Mucosa of rectum (tissue), 2 donors: ENCODE measurements around the gene ZNF471.

Experiments
- H3K27ac ChIP-seq, 2 donors: one replicate each; pipeline ENCODE4 v1.7.0; 2013; ENCODE audit warnings: inconsistent platforms in 2 of 2, low read depth in 2 of 2, low read length in 2 of 2
- H3K27me3 ChIP-seq, 2 donors: one replicate each; pipeline ENCODE4 v1.7.0; 2013; ENCODE audit warnings: low read length in 2 of 2; ENCODE audit not compliant: control insufficient read depth in 2 of 2, insufficient read depth in 2 of 2
- H3K36me3 ChIP-seq, 2 donors: one replicate each; pipeline ENCODE4 v1.7.0; 2013; ENCODE audit warnings: low read length in 2 of 2; ENCODE audit not compliant: control insufficient read depth in 2 of 2, insufficient read depth in 2 of 2
- H3K4me1 ChIP-seq, 2 donors: one replicate each; pipeline ENCODE4 v1.7.0; 2013; ENCODE audit warnings: low read length in 2 of 2, mild to moderate bottlenecking in 1 of 2; ENCODE audit not compliant: control insufficient read depth in 2 of 2, insufficient read depth in 2 of 2
- H3K4me3 ChIP-seq, 2 donors: one replicate each; pipeline ENCODE4 v1.7.0; 2013; ENCODE audit warnings: low read length in 2 of 2
- H3K9ac ChIP-seq, 2 donors: one replicate each; pipeline ENCODE4 v1.7.0; 2013; ENCODE audit warnings: low read length in 2 of 2, low read depth in 1 of 2, mild to moderate bottlenecking in 1 of 2
- H3K9me3 ChIP-seq, 2 donors: one replicate each; pipeline ENCODE4 v1.7.0; 2013; ENCODE audit warnings: low read length in 2 of 2; ENCODE audit not compliant: control insufficient read depth in 2 of 2
- donor health status: healthy.
- donor health status: Normal muscosa, but diverticular disease.

The ZNF471 gene

DNA sequence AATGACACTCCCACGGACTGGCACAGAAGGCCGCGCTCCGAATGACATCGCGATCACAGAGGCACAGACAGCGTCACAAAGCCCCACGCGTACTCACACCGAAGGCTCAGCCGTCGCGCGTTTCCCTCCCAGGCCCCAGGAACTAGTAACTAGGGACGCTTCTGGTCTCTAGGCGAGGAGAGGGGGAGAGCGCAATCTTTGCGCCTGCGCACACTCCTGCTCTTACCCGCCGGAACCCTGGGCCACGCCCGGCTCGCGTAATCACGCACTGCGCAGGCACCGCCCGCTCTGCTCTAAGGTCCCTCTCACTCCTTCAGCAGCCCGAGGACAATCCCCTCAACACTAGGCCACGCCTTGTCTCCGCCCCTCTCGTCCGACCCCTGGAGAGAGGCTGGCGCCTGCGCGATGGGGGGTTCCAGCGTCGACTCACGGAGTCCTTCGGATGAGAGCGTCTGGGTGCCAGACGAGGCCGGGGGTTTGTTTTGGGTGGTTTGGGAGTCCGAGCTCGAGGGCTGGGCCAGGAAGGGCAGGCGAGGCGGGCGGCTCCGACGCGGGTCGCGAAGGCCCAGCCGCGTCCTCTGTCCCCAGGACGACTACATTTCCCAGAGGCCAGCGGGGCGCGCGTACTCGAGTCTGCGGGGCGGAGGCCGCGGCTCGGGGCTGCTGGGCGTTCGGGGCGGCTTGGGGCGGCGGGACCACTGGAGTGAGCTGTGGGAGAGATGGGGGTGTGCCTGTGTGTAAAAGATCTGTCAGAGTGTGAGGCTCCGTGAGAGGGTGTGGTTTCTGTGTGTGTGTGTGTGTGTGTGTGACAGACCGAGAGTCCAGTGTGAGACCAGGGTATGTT, at the start of gene ZNF471:
TSS of gene ZNF471 (plus strand) at position 410 of the 844 bp plus-strand sequence. CDS start 3,717 bp downstream, outside the sequence.
- Histone ChIP-seq H3K9ac (peak within 1 kb of the TSS; percentile 81 to 85), H3K9me3 (peaks cover 2 to 9% of the 10 kb centered on the region in 2 donors), H3K4me3 (peak within 1 kb of the TSS; percentile 85 to 96), H3K36me3 (no peaks in the 10 kb centered on the region), H3K27ac (peak within 1 kb of the TSS; percentile 93 to 95), H3K4me1 (peaks cover 4 to 12% of the 10 kb centered on the region in 2 donors), H3K27me3 (no peaks in the 10 kb centered on the region)

DNA sequence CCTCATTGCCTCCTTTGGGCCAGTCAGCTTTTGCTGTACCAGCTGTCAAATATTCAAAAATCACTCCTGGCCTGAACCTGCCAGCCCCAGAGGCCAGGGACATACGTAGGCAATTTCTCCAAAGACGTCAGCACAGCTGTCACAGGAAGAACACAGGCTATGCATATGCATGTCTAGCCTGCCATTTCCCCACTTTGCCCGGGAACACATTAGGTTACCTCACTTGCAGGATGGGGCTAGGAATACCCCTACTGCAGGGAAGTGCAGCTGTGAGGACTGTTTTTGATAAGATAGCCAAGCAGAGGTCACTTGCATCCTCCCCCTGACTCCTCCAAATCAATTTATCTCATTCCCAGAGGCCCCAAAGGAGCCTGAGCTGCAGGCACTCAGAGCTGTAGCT, 33.3 kb upstream of the ZNF471 start:
- Histone ChIP-seq H3K4me3 (no peak overlapping the region), H3K9me3 (peaks cover 3 to 12% of the 10 kb centered on the region in 2 donors), H3K27ac (no peak overlapping the region), H3K36me3 (no peaks in the 10 kb centered on the region), H3K9ac (no peak overlapping the region), H3K4me1 (no peaks in the 10 kb centered on the region), H3K27me3 (no peaks in the 10 kb centered on the region)

DNA sequence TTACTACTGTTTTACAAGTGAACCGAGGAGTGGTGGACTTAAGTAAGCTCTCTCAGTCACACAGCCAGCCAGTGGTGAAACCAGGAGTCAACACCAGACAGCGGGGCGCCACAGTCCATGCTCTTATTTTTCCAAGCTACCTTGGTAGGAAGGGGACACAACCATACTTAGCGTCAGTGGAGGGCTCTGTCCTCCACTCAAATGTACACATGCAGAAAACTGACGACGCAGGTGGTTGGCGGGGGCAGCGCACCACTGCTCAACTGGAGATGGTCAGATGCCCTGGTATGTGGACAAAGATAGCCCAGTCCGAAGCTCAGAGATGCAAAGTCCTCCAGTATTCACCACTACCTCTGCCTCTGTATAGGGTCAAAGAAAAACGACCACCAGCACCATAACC, 31.6 kb upstream of the ZNF471 start:
- H3K4me3 ChIP-seq, result no peak overlapping the region
- no peaks in the 10 kb centered on the region for H3K27me3 ChIP-seq
- no peaks in the 10 kb centered on the region for H3K4me1 ChIP-seq
- H3K9ac ChIP-seq, result no peak overlapping the region
- H3K9me3 ChIP-seq, result peaks cover 3 to 10% of the 10 kb centered on the region in 2 donors
- no peak overlapping the region for H3K27ac ChIP-seq
- no peaks in the 10 kb centered on the region for H3K36me3 ChIP-seq

DNA sequence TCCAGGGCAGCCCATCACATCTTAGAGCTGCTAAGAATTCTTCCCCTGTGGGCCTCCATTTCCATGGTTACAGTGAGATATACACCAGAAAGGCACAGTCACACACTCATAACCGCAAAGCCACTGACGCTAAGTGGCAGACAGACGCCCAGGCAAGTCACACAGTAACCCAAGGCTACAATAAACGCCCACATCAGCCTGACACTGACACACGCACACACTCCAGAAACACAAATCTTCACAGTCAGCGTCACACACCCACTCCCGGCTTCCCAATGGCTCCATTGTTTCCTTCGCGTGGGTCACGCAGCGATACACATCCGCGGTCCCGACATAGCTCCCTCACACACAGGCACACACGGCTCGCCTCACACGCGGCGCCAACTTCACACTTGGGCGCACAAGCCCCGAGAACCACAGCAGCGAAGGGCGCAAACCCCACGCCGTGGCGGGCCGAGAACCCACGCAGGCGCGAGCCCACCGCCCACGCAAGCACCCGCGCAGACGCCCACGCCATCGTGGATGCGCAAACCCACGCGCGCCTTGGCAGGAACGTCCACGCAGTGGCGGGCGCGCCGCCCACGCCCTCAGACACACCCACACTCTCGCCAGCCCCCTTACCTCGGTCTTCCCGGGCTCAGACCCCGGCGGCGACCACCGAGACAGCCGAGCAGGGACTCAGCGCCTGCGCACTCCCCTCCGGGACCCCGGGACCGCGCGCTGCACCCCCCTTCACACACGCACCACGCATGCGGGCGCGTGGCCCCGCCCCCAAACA, 30.8 kb upstream of the ZNF471 start, which contains the start of gene ZNF667:
TSS of gene ZNF667 (minus strand) at position 695 of the 778 bp plus-strand sequence. CDS start 14,975 bp downstream, outside the sequence.
- H3K9me3 ChIP-seq, result peaks cover 6 to 11% of the 10 kb centered on the region in 2 donors
- peak within 1 kb of the TSS; percentile 6 to 49 for H3K9ac ChIP-seq
- H3K4me3 ChIP-seq, result peak within 1 kb of the TSS; percentile 68 to 77
- H3K27me3 ChIP-seq, result no peaks in the 10 kb centered on the region
- H3K4me1 ChIP-seq, result no peaks in the 10 kb centered on the region
- H3K36me3 ChIP-seq, result no peaks in the 10 kb centered on the region
- H3K27ac ChIP-seq, result peak within 1 kb of the TSS; percentile 59 to 68

DNA sequence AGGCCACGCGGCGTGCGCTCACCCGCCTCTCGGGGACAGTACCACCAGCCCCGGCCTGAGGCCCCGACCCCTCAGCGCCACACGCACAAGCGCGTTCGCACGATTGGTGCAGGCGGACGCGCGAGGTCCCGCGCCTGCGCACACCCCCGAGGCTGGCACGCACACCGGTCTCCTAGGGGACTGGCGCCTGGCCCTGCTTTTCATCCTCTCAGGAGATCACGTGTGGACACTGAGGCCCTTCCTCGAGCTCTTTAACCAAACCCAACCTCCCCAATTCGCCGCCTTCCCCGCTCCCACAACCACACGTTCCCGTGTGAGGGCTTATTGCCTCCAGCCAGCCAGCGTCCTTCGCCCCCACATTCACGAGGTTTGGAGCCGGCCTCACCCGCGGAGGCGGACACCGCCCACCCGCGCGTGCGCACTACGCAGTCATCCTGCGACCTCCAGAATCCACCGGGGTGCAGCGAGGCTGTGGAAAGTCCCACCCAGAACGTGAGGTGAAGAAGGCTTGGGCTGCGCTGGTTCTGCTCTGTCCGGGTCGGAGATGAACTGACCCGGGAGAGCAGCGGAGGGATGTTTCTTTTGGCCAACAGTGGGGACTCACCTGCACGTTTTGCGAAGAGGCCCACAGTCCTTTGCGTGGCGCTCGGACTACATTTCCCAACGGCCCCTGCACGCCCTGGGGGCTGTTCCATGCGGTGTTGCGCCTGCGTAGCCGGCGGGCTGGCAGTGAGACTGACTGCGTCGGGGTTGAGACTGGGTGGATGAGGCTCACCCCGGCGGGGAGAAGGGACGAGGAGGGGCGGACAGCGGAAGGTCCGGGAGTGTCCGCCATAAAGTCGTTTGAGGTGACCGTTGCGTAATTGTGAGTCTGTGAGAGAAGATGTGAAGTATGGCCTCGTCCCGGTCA, 30.0 kb upstream of the ZNF471 start:
- H3K36me3 ChIP-seq, result no peaks in the 10 kb centered on the region
- no peaks in the 10 kb centered on the region for H3K27me3 ChIP-seq
- peak overlapping the region in 1 of 2 donors; percentile 49 for H3K9ac ChIP-seq
- peak overlapping the region; percentile 68 to 77 for H3K4me3 ChIP-seq
- H3K4me1 ChIP-seq, result no peaks in the 10 kb centered on the region
- peak overlapping the region; percentile 59 to 68 for H3K27ac ChIP-seq
- peaks cover 3 to 11% of the 10 kb centered on the region in 2 donors for H3K9me3 ChIP-seq

DNA sequence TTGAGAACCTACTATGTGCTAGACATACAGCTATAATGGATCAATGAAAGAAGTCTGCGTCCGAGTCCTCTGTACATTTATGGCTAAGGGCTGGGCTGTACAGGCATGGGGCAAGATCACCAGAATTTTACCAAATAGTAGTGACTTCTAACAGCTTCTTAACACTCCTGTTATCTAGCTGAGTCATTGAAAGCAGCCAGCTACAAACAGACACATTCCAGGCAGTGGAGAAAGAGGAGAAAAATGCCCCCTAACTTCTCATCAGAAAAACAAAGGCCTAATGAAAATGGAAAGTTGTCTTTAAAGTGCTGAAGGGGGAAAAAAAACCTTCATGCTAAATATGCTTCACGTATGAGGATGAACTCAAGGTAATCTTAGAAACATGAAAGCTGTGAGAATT, 16.3 kb upstream of the ZNF471 start:
- Histone ChIP-seq H3K9me3 (peaks cover 8 to 12% of the 10 kb centered on the region in 2 donors), H3K27me3 (no peaks in the 10 kb centered on the region), H3K4me3 (no peak overlapping the region), H3K4me1 (no peaks in the 10 kb centered on the region), H3K27ac (no peak overlapping the region), H3K9ac (no peak overlapping the region), H3K36me3 (no peaks in the 10 kb centered on the region)

DNA sequence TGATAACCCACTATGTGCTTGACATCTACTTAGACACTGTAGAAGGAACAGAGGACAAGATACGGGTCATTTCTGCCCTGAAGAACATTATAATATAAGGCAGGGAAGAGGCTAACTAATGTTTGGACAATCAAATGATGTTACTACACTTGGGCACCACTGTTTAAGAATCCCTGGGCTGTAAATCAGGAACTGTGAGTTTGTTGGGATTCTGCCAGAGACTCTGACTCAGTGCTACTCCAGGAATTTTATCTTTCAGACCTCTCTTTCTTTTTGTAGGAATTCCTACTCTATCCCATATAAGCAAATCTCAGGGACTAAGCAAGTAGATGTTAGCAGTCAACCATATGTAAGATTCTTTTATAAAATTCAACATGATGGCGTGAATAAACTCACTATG, 3.1 kb upstream of the ZNF471 start:
- Histone ChIP-seq H3K9me3 (peaks cover 8 to 9% of the 10 kb centered on the region in 2 donors), H3K27me3 (no peaks in the 10 kb centered on the region)

DNA sequence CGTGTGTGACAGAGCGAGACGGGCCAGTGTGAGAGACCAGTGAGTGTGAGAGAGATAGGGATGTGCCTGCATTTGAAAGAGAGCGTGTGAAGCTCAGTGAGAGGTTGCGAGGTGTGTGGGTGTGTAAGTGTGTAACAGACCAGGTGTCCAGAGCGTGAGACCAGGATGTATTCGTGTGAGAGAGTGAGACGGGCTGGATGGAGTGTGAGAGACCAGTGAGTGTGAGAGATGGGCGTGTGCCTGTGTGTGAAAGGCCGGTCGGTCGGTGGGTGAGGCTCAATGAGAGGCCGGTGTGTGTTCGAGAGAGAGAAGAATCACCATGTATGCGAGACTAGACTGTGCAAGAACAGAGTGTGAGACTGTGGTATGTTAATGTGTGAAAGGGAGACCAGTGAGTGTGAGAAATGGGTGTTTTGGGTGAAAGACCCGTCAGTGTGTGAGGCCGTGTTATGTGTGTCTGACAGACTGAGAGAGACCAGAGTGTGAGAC, 679 bp downstream of the ZNF471 start:
- Histone ChIP-seq H3K27me3 (no peaks in the 10 kb centered on the region), H3K36me3 (no peaks in the 10 kb centered on the region), H3K9ac (peak overlapping the region; percentile 77 to 81), H3K27ac (peak overlapping the region; percentile 93 to 95), H3K4me3 (peak overlapping the region; percentile 85 to 96), H3K9me3 (peaks cover 0 to 13% of the 10 kb centered on the region in 2 donors), H3K4me1 (peaks cover 4 to 12% of the 10 kb centered on the region in 2 donors)

More for the DNA sequence above, 3.1 kb upstream of the ZNF471 start:
- no peak overlapping the region for H3K27ac ChIP-seq
- H3K4me1 ChIP-seq, result peaks cover 4 to 12% of the 10 kb centered on the region in 2 donors
- no peak overlapping the region for H3K9ac ChIP-seq
- no peak overlapping the region for H3K4me3 ChIP-seq
- no peaks in the 10 kb centered on the region for H3K36me3 ChIP-seq

DNA sequence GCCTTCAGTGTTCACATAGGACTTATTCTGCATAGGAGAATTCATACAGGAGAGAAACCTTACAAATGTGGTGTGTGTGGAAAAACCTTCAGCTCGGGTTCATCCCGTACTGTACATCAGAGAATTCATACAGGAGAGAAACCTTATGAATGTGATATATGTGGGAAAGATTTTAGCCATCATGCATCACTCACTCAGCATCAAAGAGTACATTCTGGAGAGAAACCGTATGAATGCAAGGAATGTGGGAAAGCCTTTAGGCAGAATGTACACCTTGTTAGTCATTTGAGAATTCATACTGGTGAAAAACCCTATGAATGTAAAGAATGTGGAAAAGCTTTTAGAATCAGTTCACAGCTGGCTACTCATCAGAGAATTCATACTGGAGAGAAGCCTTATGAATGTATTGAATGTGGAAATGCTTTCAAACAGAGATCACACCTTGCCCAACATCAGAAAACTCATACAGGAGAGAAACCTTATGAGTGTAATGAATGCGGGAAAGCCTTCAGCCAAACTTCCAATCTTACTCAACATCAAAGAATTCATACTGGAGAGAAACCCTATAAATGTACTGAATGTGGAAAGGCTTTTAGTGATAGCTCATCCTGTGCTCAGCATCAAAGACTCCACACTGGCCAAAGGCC, 17.7 kb downstream of the ZNF471 start:
- Histone ChIP-seq H3K4me3 (no peak overlapping the region), H3K36me3 (no peaks in the 10 kb centered on the region), H3K9ac (no peak overlapping the region), H3K4me1 (no peaks in the 10 kb centered on the region), H3K27ac (no peak overlapping the region), H3K9me3 (peaks cover 54 to 60% of the 10 kb centered on the region in 2 donors), H3K27me3 (no peaks in the 10 kb centered on the region)
